ENCODE results near the gene FOXP1. TPM values are rescaled to one million over a fixed set of nuclear protein-coding genes. Genes with fewer than 3 reads are reported as not detected.

Gene FOXP1
- total and polyA plus RNA-seq, 2 of the 13 experiments (the other 11 are each of a cell fraction or from before 2014, with no cell fraction given) = 40.4 to 59.0 TPM

- no peak for TF ChIP-seq AHDC1 (CRISPR knock-in tag; IDR thresholded peaks at IDR 0.05; ENCODE audit: borderline replicate concordance)
Measured at GRCh38 chr3:71260782-71261181, 322.7 kb downstream of the FOXP1 start (continued).

DNA sequence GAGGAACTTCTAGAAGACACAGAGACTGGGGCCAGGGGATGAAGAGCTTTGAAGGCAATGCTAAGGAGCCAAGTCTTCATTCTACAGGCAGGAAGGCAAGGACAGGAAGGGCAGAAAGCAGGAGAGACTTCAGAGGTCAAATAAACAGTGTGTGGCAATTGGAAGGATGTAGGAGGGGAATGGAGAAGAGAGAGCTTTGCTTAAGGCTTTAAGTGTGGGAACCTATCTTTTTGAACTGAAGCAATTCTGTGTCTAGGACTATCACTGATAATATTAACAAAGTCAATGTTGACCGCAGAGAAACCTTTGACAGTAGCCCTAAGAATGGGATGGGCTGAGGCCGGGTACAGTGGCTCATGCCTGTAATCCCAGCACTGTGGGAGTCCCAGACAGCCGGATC, 325.0 kb downstream of the FOXP1 start:
- Histone ChIP-seq H2AFZ (ENCODE audit: low read length) (no peak overlapping the region), H3K36me3 (replicated peaks in 1 of 2; ENCODE audit: control insufficient read depth in 1 of 2, insufficient read depth in 2 of 2, low read length in 2 of 2) (no peaks in the 10 kb centered on the region), H3K9ac (ENCODE audit: insufficient read depth, low read depth, low read length) (no peak overlapping the region), H3K27ac (ENCODE audit: extremely low read length, insufficient read depth, low read length) (peak overlapping the region; percentile 59), H3K9me3 (ENCODE audit: low read length) (no peaks in the 10 kb centered on the region), H4K20me1 (ENCODE audit: insufficient read depth, low read length) (no peaks in the 10 kb centered on the region), H3K79me2 (ENCODE audit: insufficient read depth, low read length) (peaks cover 5% of the 10 kb centered on the region), H3K27me3 (ENCODE audit: control insufficient read depth in 1 of 2, insufficient read depth in 2 of 2, low read length in 2 of 2) (no peaks in the 10 kb centered on the region), H3K4me3 (replicated peaks in 1 of 3; ENCODE audit: insufficient read depth in 1 of 3, low read depth in 2 of 3, low read length in 3 of 3) (no peak overlapping the region), H3K4me2 (ENCODE audit: low read depth, low read length) (0 out of 2 replicates have a peak overlapping the region, but pooled peaks have one; percentile 8), H3K4me1 (ENCODE audit: insufficient read depth, low read length) (peaks cover 83% of the 10 kb centered on the region)
- in situ Hi-C loops (cut with HindIII; ENCODE audit: extremely low pct_ligation_motif_present, low pct_unique_long_range_greater_than_20kb) = no loop called here
- WGBS (ENCODE audit: low lambda C conversion rate) = 9% methylated on average over 3 of the region's 3 CpGs
- ChIA-PET CTCF (ENCODE audit: low intra/inter-chr PET ratio, low total read pairs) (no interaction called here), POLR2A (interaction anchor here (1.8 to 5.2 kb wide), 2 partner anchors 12 to 50 kb away, joined by 9 to 67 read pairs; no protein-coding TSS in a partner anchor)
- FAIRE-seq (peak; percentile 83), ATAC-seq (peak; percentile 66), DNase-seq (ENCODE audit: low spot score) (peak; percentile 81)
- BruUV-seq (replicated peaks) = no TSS peak
- intact Hi-C loops (cut with micrococcal nuclease; ENCODE audit: unreplicated experiment) = loop anchor here (1.0 to 5.0 kb wide), 2 partner anchors 44 to 50 kb away; no protein-coding TSS in a partner anchor
- 0 out of 2 replicates have a peak, but pooled peaks have one; percentile 47 for TF ChIP-seq MED13 (CRISPR knock-in tag; IDR thresholded peaks at IDR 0.05)
- peak; percentile 47; the same call in 1 of the 2 replicates for TF ChIP-seq SP5 (CRISPR knock-in tag; IDR thresholded peaks at IDR 0.05; ENCODE audit: borderline replicate concordance, low read depth)
- peak in 1 of 2 experiments; percentile 86; a peak in 1 of 4 replicates for TF ChIP-seq EP300 (IDR thresholded peaks at IDR 0.05; ENCODE audit: low read depth in 2 of 2, low read length in 2 of 2)
- TF ChIP-seq EP300 (CRISPR knock-in tag; IDR thresholded peaks at IDR 0.05; ENCODE audit: borderline replicate concordance) = no peak
- peak; percentile 54; the same call in 1 of the 2 replicates for TF ChIP-seq NCOA2 (CRISPR knock-in tag; IDR thresholded peaks at IDR 0.05)
- peak; percentile 56 for TF ChIP-seq ETV5 (CRISPR knock-in tag; IDR thresholded peaks at IDR 0.05; ENCODE audit: borderline replicate concordance)
- TF ChIP-seq CREM (IDR thresholded peaks at IDR 0.05) = peak; percentile 51; the same call in 1 of the 2 replicates
- TF ChIP-seq CREM (CRISPR knock-in tag; IDR thresholded peaks at IDR 0.05) = no peak
- peak; percentile 48; the same call in 1 of the 2 replicates for TF ChIP-seq NR2F2 (IDR thresholded peaks at IDR 0.05; ENCODE audit: borderline replicate concordance, low read depth)
- TF ChIP-seq FOXA1 (IDR thresholded peaks at IDR 0.05) = no peak
- peak; percentile 56; the same call in 1 of the 2 replicates for TF ChIP-seq FOXA1 (CRISPR knock-in tag; IDR thresholded peaks at IDR 0.05)
- 0 out of 2 replicates have a peak, but pooled peaks have one; percentile 15 for TF ChIP-seq HNF1B (CRISPR knock-in tag; IDR thresholded peaks at IDR 0.05)
- TF ChIP-seq ZNF644 (CRISPR knock-in tag; IDR thresholded peaks at IDR 0.05; ENCODE audit: low read depth) = peak; percentile 14; the same call in 1 of the 2 replicates
- no peak for TF ChIP-seq SOX6 (IDR thresholded peaks at IDR 0.05)
- TF ChIP-seq SOX6 (CRISPR knock-in tag; IDR thresholded peaks at IDR 0.05) = peak; percentile 33
- no peak; the same call in 1 of the 2 replicates for TF ChIP-seq SOX13 (IDR thresholded peaks at IDR 0.05)
- 0 out of 4 replicates have a peak, but pooled peaks of 1 of the 2 experiments have one; percentile 16 for TF ChIP-seq SOX13 (CRISPR knock-in tag; conservative IDR thresholded peaks at IDR 0.05 in 1 of 2, IDR thresholded peaks at IDR 0.05 in 1 of 2)
